Adrenal gland (tissue), 12 donors: ENCODE measurements around the gene EGR4. TPM values are rescaled to one million over a fixed set of nuclear protein-coding genes. Genes with fewer than 3 reads are reported as not detected.

Experiments used
- DNase-seq, 7 donors: peaks; one replicate each; pipeline ENCODE4 v3.0.0-alpha.2; 2019 to 2020
- H3K27ac ChIP-seq, 5 donors: fragments of 200-600 bp; sonication (generic) in 4 of 5; 1 replicate in 3 of 5; 2 replicates in 2 of 5; pipeline versions ENCODE4 v1.5.1 to v1.8.0; 2016 to 2020; ENCODE audit warnings: mild to moderate bottlenecking in 1 of 5
- H3K27me3 ChIP-seq: fragments of 200-600 bp; 2 replicates; pipeline ENCODE4 v1.8.0; 2021
- H3K36me3 ChIP-seq, 2 donors: fragments of 200-600 bp; replicated peaks in 1 of 2; 1 replicate in 1 of 2; 2 replicates in 1 of 2; pipeline versions ENCODE4 v1.5.1 to v1.8.0; 2018 to 2022
- H3K4me1 ChIP-seq, 2 donors: fragments of 200-600 bp; replicated peaks in 1 of 2; 1 replicate in 1 of 2; 2 replicates in 1 of 2; pipeline versions ENCODE4 v1.5.1 to v1.8.0; 2018 to 2021
- H3K4me3 ChIP-seq, 4 donors: fragments of 200-600 bp; sonication (generic) in 3 of 4; one replicate each; pipeline ENCODE4 v1.5.1; 2016 to 2018
- H3K9me3 ChIP-seq, 3 donors: fragments of 200-600 bp; sonication (generic) in 1 of 3; replicated peaks in 1 of 3; 1 replicate in 2 of 3; 2 replicates in 1 of 3; pipeline versions ENCODE4 v1.5.1 to v1.8.0; 2016 to 2021
- POLR2A ChIP-seq, 2 donors: fragments of 450-650 bp; IDR thresholded peaks; one replicate each; pipeline ENCODE4 v1.6.1; 2017; ENCODE audit warnings: antibody characterized with exemption in 2 of 2, mild to moderate bottlenecking in 2 of 2, moderate library complexity in 1 of 2
- whole genome bisulfite sequencing, 4 donors: extraction: QIAGEN DNeasy Blood & Tissue Kit in 2 of 4; methylation state at CpG; one replicate each; pipeline versions ENCODE4 v1.1.5 to v1.1.7; 2013 to 2017; 5-methylcytosine and 5-hydroxymethylcytosine counted together
- intact Hi-C, 2 donors: fragments of 100-400 bp; cut with DNase I; formaldehyde crosslinking; loops; one replicate each; pipeline versions ENCODE4 v1.14.1 to v1.15.0; 2022 to 2023
- polyA plus RNA-seq, 3 donors: library from polyadenylated mRNA; stranded (reverse); fragments of 200-250 nt in 2 of 3; fragments of 350-450 nt in 1 of 3; fragmentation: Illumina TruSeq in 1 of 3; extraction: RNeasy Lipid Tissue Mini Kit (QIAGEN cat#74804) in 1 of 3; gene quantifications; one replicate each; pipeline ENCODE4 v1.2.3, GENCODE V29; 2013 to 2014
- total RNA-seq, 9 donors: library from RNA; depleted of rRNA in 4 of 9; stranded (reverse); fragments of >200 nt in 4 of 9; fragments of 120-200 nt in 1 of 9; fragmentation: NEBNext Ultra II Directional in 1 of 9; extraction: Animal tissue kit (Norgen Biotek cat#: 25700) in 1 of 9; gene quantifications; one replicate each; pipeline versions ENCODE4 v1.1.0 to v1.2.4, GENCODE V29; 2013 to 2023
- TF ChIP-seq, protein P1 (sequence below), 6 experiments: fragments of 450-650 bp in 4 of 6; fragments of 200-600 bp in 2 of 6; sonication (generic) in 1 of 6; IDR thresholded peaks; 1 replicate in 5 of 6; 2 replicates in 1 of 6; pipeline versions ENCODE4 v1.5.1 to v1.8.0; 2016 to 2021; ENCODE audit warnings: antibody characterized with exemption in 6 of 6, mild to moderate bottlenecking in 2 of 6, moderate library complexity in 1 of 6
- donor health status: healthy with polysubstance abuse.
- donor health status: Bipolar disorder and iron deficiency.
- donor health status: DM: yes; HTN: yes; CAD: no.
- donor health status: DM: no; HTN: no; CAD: no.
- donor health status: DM: no; HTN: no; CAD: no.
- donor health status: DM: yes; HTN: yes; CAD: no.

Gene EGR4
- total and polyA plus RNA-seq, 12 donors, result 0.20 to 0.32 (median 0.30) TPM; not detected in 9

DNA sequence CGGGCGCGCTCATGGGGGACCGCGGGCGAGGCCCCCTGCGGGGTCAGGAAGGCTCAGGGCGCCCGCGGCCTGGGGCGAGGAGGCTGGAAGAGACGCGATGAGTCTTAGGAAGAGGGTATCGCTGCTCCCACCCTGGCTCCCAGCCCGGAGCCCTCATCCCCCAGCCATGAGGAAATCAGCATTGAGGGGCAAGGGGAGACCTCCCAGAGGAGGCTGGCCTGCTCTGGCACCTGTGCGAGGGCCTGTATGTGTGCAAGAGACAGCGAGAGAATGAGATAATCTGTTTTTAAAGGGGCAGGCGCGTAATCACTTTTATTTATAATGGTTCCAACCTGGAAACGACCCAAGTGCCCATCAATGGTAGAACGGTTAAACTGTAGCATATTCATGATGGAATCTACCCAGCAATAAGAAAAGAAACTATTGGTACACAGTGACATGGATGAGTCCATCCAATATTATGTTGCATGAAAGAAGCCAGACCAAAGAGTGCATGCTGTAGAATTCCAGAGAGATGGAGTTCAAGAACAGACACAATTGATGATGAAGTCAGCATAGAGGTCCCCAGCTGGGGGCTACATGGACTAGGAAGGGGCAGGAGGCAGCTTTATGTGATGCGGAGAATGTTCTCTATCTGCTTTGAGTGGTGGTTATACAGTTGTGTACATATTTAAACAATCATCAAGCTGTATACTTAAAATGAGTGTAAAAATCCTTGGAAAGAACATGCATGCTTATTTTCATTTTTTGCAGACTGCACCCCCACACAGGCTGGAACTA is 23.5 kb downstream of the EGR4 start:
- peak overlapping the region in 1 of 5 donors; percentile 8 for H3K27ac ChIP-seq
- H3K4me1 ChIP-seq, result no peaks in the 10 kb centered on the region
- H3K36me3 ChIP-seq, result no peaks in the 10 kb centered on the region
- TF ChIP-seq POLR2A (IDR thresholded peaks at IDR 0.05), result no peak
- TF ChIP-seq, protein P1, sequence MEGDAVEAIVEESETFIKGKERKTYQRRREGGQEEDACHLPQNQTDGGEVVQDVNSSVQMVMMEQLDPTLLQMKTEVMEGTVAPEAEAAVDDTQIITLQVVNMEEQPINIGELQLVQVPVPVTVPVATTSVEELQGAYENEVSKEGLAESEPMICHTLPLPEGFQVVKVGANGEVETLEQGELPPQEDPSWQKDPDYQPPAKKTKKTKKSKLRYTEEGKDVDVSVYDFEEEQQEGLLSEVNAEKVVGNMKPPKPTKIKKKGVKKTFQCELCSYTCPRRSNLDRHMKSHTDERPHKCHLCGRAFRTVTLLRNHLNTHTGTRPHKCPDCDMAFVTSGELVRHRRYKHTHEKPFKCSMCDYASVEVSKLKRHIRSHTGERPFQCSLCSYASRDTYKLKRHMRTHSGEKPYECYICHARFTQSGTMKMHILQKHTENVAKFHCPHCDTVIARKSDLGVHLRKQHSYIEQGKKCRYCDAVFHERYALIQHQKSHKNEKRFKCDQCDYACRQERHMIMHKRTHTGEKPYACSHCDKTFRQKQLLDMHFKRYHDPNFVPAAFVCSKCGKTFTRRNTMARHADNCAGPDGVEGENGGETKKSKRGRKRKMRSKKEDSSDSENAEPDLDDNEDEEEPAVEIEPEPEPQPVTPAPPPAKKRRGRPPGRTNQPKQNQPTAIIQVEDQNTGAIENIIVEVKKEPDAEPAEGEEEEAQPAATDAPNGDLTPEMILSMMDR (IDR thresholded peaks at IDR 0.05), result no peak
- H3K27me3 ChIP-seq, result peaks cover 14% of the 10 kb centered on the region
- no peaks in the 10 kb centered on the region for H3K9me3 ChIP-seq
- WGBS, 4 donors, result 34 to 66% (median 48%) methylated on average over 8 to 22 of the region's 22 CpGs
- DNase-seq, result no peak
- intact Hi-C loops, result no loop called here
- no peak overlapping the region for H3K4me3 ChIP-seq

DNA sequence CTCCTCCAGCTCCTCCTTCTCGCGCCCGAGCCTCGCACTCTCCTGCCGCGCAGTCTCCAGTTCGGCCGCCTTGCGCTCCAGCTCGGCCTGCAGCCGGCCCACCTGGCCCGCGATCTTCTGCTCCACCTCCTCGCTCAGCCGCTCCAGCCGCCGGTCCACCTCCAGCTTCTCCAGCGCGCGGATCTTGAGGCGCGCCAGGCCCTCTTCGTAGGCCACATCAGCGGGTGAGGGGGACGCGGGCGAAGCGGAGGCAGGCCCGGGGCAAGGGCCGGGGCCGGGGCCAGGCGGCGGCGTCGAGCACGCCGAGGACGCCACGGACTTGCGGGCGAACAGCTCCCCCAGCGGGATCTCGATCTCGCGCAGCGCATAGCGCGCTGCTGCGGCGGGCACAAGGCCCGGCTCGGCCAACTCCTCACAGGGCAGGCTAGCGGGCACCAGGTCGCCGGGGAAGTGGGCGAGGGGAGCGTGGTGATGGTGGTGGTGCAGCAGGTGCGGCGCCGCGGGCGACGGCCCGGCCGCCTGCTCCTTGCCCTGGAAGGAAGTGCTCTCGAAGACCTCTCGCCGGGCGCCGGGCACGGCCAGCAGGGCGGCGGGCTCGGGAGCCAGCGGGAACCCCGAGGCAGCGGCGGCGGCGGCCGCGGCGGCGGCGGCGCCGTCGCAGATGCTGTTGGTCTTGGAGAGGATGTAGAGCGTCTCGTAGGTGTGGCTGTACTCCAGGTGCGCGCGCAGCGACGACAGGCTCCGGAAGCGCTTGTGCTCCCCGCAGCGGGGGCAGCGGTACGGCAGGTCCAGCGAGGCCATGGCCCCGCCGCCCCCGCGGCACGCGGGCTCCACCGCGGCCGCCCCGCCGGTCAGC is 24.3 kb downstream of the EGR4 start:
- peak overlapping the region in 1 of 5 donors; percentile 8 for H3K27ac ChIP-seq
- 20 to 54% (median 36%) methylated on average over 29 to 113 of the region's 113 CpGs for WGBS, 4 donors
- H3K9me3 ChIP-seq, result no peaks in the 10 kb centered on the region
- TF ChIP-seq, protein P1 (IDR thresholded peaks at IDR 0.05), result no peak
- H3K36me3 ChIP-seq, result no peaks in the 10 kb centered on the region
- intact Hi-C loops, result no loop called here
- H3K27me3 ChIP-seq, result peaks cover 14% of the 10 kb centered on the region
- peak in 1 of 7 donors; percentile 77 for DNase-seq
- H3K4me1 ChIP-seq, result no peaks in the 10 kb centered on the region
- H3K4me3 ChIP-seq, result no peak overlapping the region

DNA sequence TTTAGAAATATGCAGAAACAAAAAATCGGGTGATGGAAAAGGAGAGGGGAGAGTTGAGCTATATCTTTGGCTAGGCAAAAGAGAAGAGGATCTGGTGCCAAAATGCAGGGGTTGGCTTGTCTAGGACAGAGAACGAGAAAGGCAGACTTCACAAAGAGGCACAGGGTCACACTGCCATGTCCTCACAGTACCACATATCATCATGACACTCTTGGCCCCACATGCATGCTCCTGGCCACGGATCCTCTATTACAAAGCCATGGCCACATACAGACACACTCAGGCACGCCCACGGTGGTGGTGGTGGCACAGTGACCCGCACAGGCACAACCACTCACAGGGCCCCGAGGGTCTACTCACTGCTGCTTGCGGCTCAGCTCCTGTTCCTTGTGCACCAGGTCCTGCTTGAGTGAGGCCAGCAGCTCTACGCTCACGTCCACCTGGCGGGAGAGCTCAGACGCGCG is 24.9 kb downstream of the EGR4 start:
- no peak for DNase-seq
- no peaks in the 10 kb centered on the region for H3K36me3 ChIP-seq
- H3K4me1 ChIP-seq, result no peaks in the 10 kb centered on the region
- no peaks in the 10 kb centered on the region for H3K9me3 ChIP-seq
- TF ChIP-seq, protein P1 (IDR thresholded peaks at IDR 0.05), result no peak
- TF ChIP-seq POLR2A (IDR thresholded peaks at IDR 0.05), result no peak
- peaks cover 14% of the 10 kb centered on the region for H3K27me3 ChIP-seq
- WGBS, 4 donors, result 66 to 78% (median 71%) methylated on average over 10 to 14 of the region's 14 CpGs
- intact Hi-C loops, result no loop called here
- H3K4me3 ChIP-seq, result no peak overlapping the region
- no peak overlapping the region for H3K27ac ChIP-seq

DNA sequence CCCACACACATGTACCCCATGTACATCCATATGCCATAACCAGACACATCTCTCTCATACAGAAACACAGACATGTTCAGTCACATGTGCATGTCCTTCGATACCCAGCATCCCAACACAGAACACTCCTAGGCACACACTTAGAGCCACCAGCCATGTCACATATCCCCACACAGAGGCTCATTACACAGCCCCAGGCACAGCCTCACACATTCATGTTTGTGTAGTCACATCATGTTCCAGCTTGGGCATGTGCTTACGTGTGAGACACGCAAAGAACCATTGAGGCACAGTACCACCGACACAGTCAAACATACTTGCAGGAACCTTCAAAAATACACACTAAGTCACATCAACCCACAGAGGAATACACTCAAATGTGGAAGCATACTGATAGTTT is 26.3 kb downstream of the EGR4 start:
- no peak for TF ChIP-seq POLR2A (IDR thresholded peaks at IDR 0.05)
- TF ChIP-seq, protein P1 (IDR thresholded peaks at IDR 0.05), result no peak
- intact Hi-C loops, result no loop called here
- H3K36me3 ChIP-seq, result no peaks in the 10 kb centered on the region
- H3K27me3 ChIP-seq, result peaks cover 14% of the 10 kb centered on the region
- H3K9me3 ChIP-seq, result no peaks in the 10 kb centered on the region
- no peak overlapping the region for H3K4me3 ChIP-seq
- 88 to 95% (median 90%) methylated on average over 4 of the region's 4 CpGs for WGBS, 4 donors
- no peak overlapping the region for H3K27ac ChIP-seq
- H3K4me1 ChIP-seq, result no peaks in the 10 kb centered on the region
- DNase-seq, result no peak
